PC-9 (cell line): ENCODE measurements around the gene AQP12B. TPM values are rescaled to one million over a fixed set of nuclear protein-coding genes. Genes with fewer than 3 reads are reported as not detected.

Experiments used
- BruUV-seq: library from RNA; stranded (reverse); fragments of 400-500 nt; replicated peaks from 2 replicates; lab custom pipeline; 2021; lab: Mats Ljungman, UMichigan
- CTCF ChIA-PET: fragments of 300-600 bp; sonication (Branson Sonifier 250); formaldehyde crosslinking; loops from one replicate; lab custom pipeline; 2022; ENCODE audit warnings: antibody characterized with exemption; lab: Charles Lee
- POLR2A ChIA-PET: fragments of 300-600 bp; sonication (Branson Sonifier 250); formaldehyde crosslinking; loops from one replicate; lab custom pipeline; 2022; ENCODE audit warnings: antibody characterized with exemption; ENCODE audit not compliant: unreplicated experiment; lab: Charles Lee
- DNase-seq, 2 experiments: peaks; one replicate each; pipeline versions ENCODE4 v3.0.0 to v3.0.0-alpha.2; 2015 to 2022; ENCODE audit warnings: mixed read lengths in 1 of 2
- H2AFZ ChIP-seq: fragments of 200-600 bp; sonication (generic); 2 replicates; pipeline ENCODE4 v1.8.1; 2017; ENCODE audit warnings: antibody characterized with exemption
- H3F3A ChIP-seq: fragments of 200-600 bp; sonication (generic); 2 replicates; pipeline ENCODE4 v1.8.1; 2017; ENCODE audit warnings: antibody characterized with exemption, mild to moderate bottlenecking, low read depth; ENCODE audit not compliant: insufficient read depth
- H3K27ac ChIP-seq: fragments of 200-600 bp; sonication (generic); 2 replicates; pipeline ENCODE4 v1.6.1; 2016; ENCODE audit warnings: mixed run types
- H3K27me3 ChIP-seq: fragments of 200-600 bp; sonication (generic); 2 replicates; pipeline ENCODE4 v1.6.1; 2016; ENCODE audit warnings: low read depth, mixed run types; ENCODE audit not compliant: insufficient read depth
- H3K36me3 ChIP-seq: fragments of 200-600 bp; sonication (generic); 2 replicates; pipeline ENCODE4 v1.6.1; 2016; ENCODE audit warnings: low read depth, mixed run types
- H3K4me1 ChIP-seq: fragments of 200-600 bp; sonication (generic); replicated peaks from 2 replicates; pipeline ENCODE4 v1.6.1; 2016; ENCODE audit warnings: mixed run types; ENCODE audit not compliant: insufficient read depth
- H3K4me2 ChIP-seq: fragments of 200-600 bp; sonication (generic); 2 replicates; pipeline ENCODE4 v1.6.1; 2017; ENCODE audit warnings: mixed run types
- H3K4me3 ChIP-seq: fragments of 200-600 bp; sonication (generic); 2 replicates; pipeline ENCODE4 v1.6.1; 2016; ENCODE audit warnings: mixed run types
- H3K79me2 ChIP-seq: fragments of 200-600 bp; sonication (generic); 2 replicates; pipeline ENCODE4 v1.6.1; 2017; ENCODE audit warnings: low read depth, mixed run types
- H3K9me2 ChIP-seq: fragments of 200-600 bp; sonication (generic); 2 replicates; pipeline ENCODE4 v1.8.1; 2017; ENCODE audit warnings: mild to moderate bottlenecking; ENCODE audit not compliant: insufficient read depth
- H3K9me3 ChIP-seq: fragments of 200-600 bp; sonication (generic); 2 replicates; pipeline ENCODE4 v1.8.1; 2016; ENCODE audit warnings: low read depth; ENCODE audit not compliant: insufficient read depth
- H4K20me1 ChIP-seq: fragments of 200-600 bp; sonication (generic); 2 replicates; pipeline ENCODE4 v1.8.1; 2017; ENCODE audit not compliant: insufficient read depth
- CTCF ChIP-seq: fragments of 200-600 bp; sonication (generic); conservative IDR thresholded peaks from 2 replicates; pipeline ENCODE4 v1.6.1; 2017; ENCODE audit warnings: mixed run types, antibody characterized with exemption, mild to moderate bottlenecking, moderate library complexity
- EZH2 ChIP-seq: fragments of 200-600 bp; sonication (generic); IDR thresholded peaks from 2 replicates; pipeline ENCODE4 v1.8.0; 2017; ENCODE audit warnings: antibody characterized with exemption, low read depth
- intact Hi-C: fragments of 100-400 bp; cut with micrococcal nuclease; formaldehyde crosslinking; loops from one replicate; pipeline ENCODE4 v1.10.0; 2022; ENCODE audit not compliant: unreplicated experiment
- total RNA-seq: library from RNA; stranded (reverse); gene quantifications from 2 replicates; pipeline ENCODE4 v1.2.3, GENCODE V29; 2021

Gene AQP12B
- total RNA-seq, 1 experiment from 2014 or later: not detected

- Histone ChIP-seq H2AFZ (no peak overlapping the region), H3K9me2 (no peaks in the 10 kb centered on the region), H3K9me3 (no peaks in the 10 kb centered on the region), H3K27ac (no peak overlapping the region), H3K4me1 (no peaks in the 10 kb centered on the region), H3K4me3 (no peak overlapping the region), H3F3A (no peaks in the 10 kb centered on the region), H3K27me3 (peaks cover 100% of the 10 kb centered on the region), H3K36me3 (no peaks in the 10 kb centered on the region), H4K20me1 (peaks cover 2% of the 10 kb centered on the region), H3K79me2 (no peaks in the 10 kb centered on the region), H3K4me2 (no peak overlapping the region)
- POLR2A ChIA-PET: no interaction called here
- BruUV-seq: no TSS peak
- TF ChIP-seq CTCF: no peak
- TF ChIP-seq EZH2: no peak
- CTCF ChIA-PET: interaction anchor here (0.6 kb wide), 1 partner anchor 233 kb away, joined by 3 read pairs; no protein-coding TSS in a partner anchor
- intact Hi-C loops: no loop called here
- DNase-seq: no peak
Observed at GRCh38 chr2:240718896-240719490, 36.3 kb upstream of the AQP12B start.

- no peaks in the 10 kb centered on the region for H3K79me2 ChIP-seq
- BruUV-seq: no TSS peak
- H4K20me1 ChIP-seq: peaks cover 2% of the 10 kb centered on the region; the same call in 1 of the 2 replicates
- CTCF ChIA-PET: no interaction called here
- H3K36me3 ChIP-seq: no peaks in the 10 kb centered on the region
- H3K9me2 ChIP-seq: no peaks in the 10 kb centered on the region
- peaks cover 100% of the 10 kb centered on the region for H3K27me3 ChIP-seq
- no peaks in the 10 kb centered on the region for H3K9me3 ChIP-seq
- no peak overlapping the region for H3K4me2 ChIP-seq
- no peaks in the 10 kb centered on the region for H3F3A ChIP-seq
- no peak for DNase-seq
- no peak overlapping the region for H3K27ac ChIP-seq
- POLR2A ChIA-PET: no interaction called here
- H3K4me1 ChIP-seq: no peaks in the 10 kb centered on the region
- H3K4me3 ChIP-seq: no peak overlapping the region
- TF ChIP-seq EZH2: no peak
- TF ChIP-seq CTCF: no peak
- H2AFZ ChIP-seq: no peak overlapping the region
- intact Hi-C loops: no loop called here
Observed at GRCh38 chr2:240717681-240718581, 35.2 kb upstream of the AQP12B start.

- H3K4me3 ChIP-seq: no peak overlapping the region
- DNase-seq: no peak
- H3F3A ChIP-seq: no peaks in the 10 kb centered on the region
- no peak for TF ChIP-seq EZH2
- TF ChIP-seq CTCF: no peak
- no peaks in the 10 kb centered on the region for H3K4me1 ChIP-seq
- CTCF ChIA-PET: no interaction called here
- H3K4me2 ChIP-seq: no peak overlapping the region
- POLR2A ChIA-PET: no interaction called here
- no peaks in the 10 kb centered on the region for H3K36me3 ChIP-seq
- no peaks in the 10 kb centered on the region for H3K9me3 ChIP-seq
- no TSS peak for BruUV-seq
- no peak overlapping the region for H3K27ac ChIP-seq
- no peaks in the 10 kb centered on the region for H3K79me2 ChIP-seq
- H2AFZ ChIP-seq: no peak overlapping the region
- no peaks in the 10 kb centered on the region for H3K9me2 ChIP-seq
- H4K20me1 ChIP-seq: peaks cover 2% of the 10 kb centered on the region; the same call in 1 of the 2 replicates
- H3K27me3 ChIP-seq: peaks cover 100% of the 10 kb centered on the region
- intact Hi-C loops: no loop called here
Observed at GRCh38 chr2:240717181-240717641, 34.5 kb upstream of the AQP12B start.
